Fibroblast of skin of right biceps (primary cell): ENCODE results near the gene IL1RAP.
"Not testable (repeated sequence)": the region's sequence is repeated elsewhere in the genome, so short reads cannot be mapped to it uniquely, and the experiment has no call there.

ENCODE experiments used
- DNase-seq: peaks from one replicate; pipeline ENCODE4 v3.0.0-alpha.2; 2013

IL1RAP gene

GRCh38 chr3:190513409-190514370, at the start of gene IL1RAP:
Gene IL1RAP, plus strand, starts transcription at chr3:190514085. Its CDS starts 50,205 bp downstream, at chr3:190564290.
- peak; percentile 91 for DNase-seq

GRCh38 chr3:190467922-190468321, 46.0 kb upstream of the IL1RAP start:
- DNase-seq: no peak

- not testable (repeated sequence) for DNase-seq
Observed at GRCh38 chr3:190473261-190473660, 40.6 kb upstream of the IL1RAP start.

GRCh38 chr3:190481779-190482178, 32.1 kb upstream of the IL1RAP start:
- no peak for DNase-seq

GRCh38 chr3:190485830-190486532, 27.9 kb upstream of the IL1RAP start:
- DNase-seq: no peak

GRCh38 chr3:190486533-190486864, 27.4 kb upstream of the IL1RAP start:
- DNase-seq: no peak

- DNase-seq: no peak
Observed at GRCh38 chr3:190486908-190487607, 26.8 kb upstream of the IL1RAP start.

- DNase-seq: no peak
Observed at GRCh38 chr3:190491533-190492054, 22.3 kb upstream of the IL1RAP start.

- DNase-seq: no peak
Observed at GRCh38 chr3:190492129-190492528, 21.8 kb upstream of the IL1RAP start.

GRCh38 chr3:190492966-190493365, 20.9 kb upstream of the IL1RAP start:
- DNase-seq: no peak

GRCh38 chr3:190494907-190495306, 19.0 kb upstream of the IL1RAP start:
- DNase-seq: no peak

- no peak for DNase-seq
Observed at GRCh38 chr3:190495354-190495753, 18.5 kb upstream of the IL1RAP start.

- DNase-seq: no peak
Observed at GRCh38 chr3:190495796-190496195, 18.1 kb upstream of the IL1RAP start.

- no peak for DNase-seq
Observed at GRCh38 chr3:190496859-190497258, 17.0 kb upstream of the IL1RAP start.

- DNase-seq: no peak
Observed at GRCh38 chr3:190497811-190498210, 16.1 kb upstream of the IL1RAP start.

- no peak for DNase-seq
Observed at GRCh38 chr3:190498293-190498692, 15.6 kb upstream of the IL1RAP start.

GRCh38 chr3:190499122-190499521, 14.8 kb upstream of the IL1RAP start:
- DNase-seq: no peak

- DNase-seq: no peak
Observed at GRCh38 chr3:190502946-190503345, 10.9 kb upstream of the IL1RAP start.

- DNase-seq: no peak
Observed at GRCh38 chr3:190504354-190505125, 9.3 kb upstream of the IL1RAP start.

GRCh38 chr3:190505381-190506003, 8.4 kb upstream of the IL1RAP start:
- DNase-seq: no peak

- no peak for DNase-seq
Observed at GRCh38 chr3:190506271-190506670, 7.6 kb upstream of the IL1RAP start.

- no peak for DNase-seq
Observed at GRCh38 chr3:190512666-190513065, 1.2 kb upstream of the IL1RAP start.
